ENCODE measurements around the gene ZFAND3.

Gene ZFAND3

GRCh38 chr6:38127284-38127683 lies 307.8 kb downstream of the ZFAND3 start:
- Histone ChIP-seq H3K4ac (ENCODE audit: low read depth in 1 of 2, low read length in 2 of 2) (no peak overlapping the region), H3K9ac (ENCODE audit: low read length) (no peak overlapping the region), H2BK12ac (ENCODE audit: low read length in 2 of 2) (no peak overlapping the region), H4K91ac (ENCODE audit: low read length) (no peak overlapping the region), H3K14ac (ENCODE audit: low read length in 2 of 2) (no peak overlapping the region), H2BK120ac (ENCODE audit: low read depth, low read length) (no peak overlapping the region), H2AK5ac (ENCODE audit: low read length, severe bottlenecking) (no peak overlapping the region), H2BK15ac (ENCODE audit: low read depth, poor library complexity, severe bottlenecking) (no peak overlapping the region), H3K4me3 (ENCODE audit: insufficient read depth in 1 of 2, low read depth in 1 of 2, low read length in 2 of 2) (no peak overlapping the region), H3K9me3 (ENCODE audit: control insufficient read depth, low read length) (no peaks in the 10 kb centered on the region), H2AFZ (ENCODE audit: low read depth, low read length) (no peak overlapping the region), H3K18ac (ENCODE audit: low read depth in 1 of 2, low read length in 2 of 2) (no peak overlapping the region), H2BK5ac (ENCODE audit: low read depth, low read length, poor library complexity, severe bottlenecking) (no peak overlapping the region), H4K8ac (ENCODE audit: low read length) (no peak overlapping the region), H3K4me1 (ENCODE audit: control insufficient read depth, insufficient read depth, low read depth, low read length) (no peaks in the 10 kb centered on the region), H3K23ac (ENCODE audit: low read length in 2 of 2) (no peak overlapping the region), H3K36me3 (ENCODE audit: control insufficient read depth in 1 of 2, insufficient read depth in 2 of 2, low read depth in 1 of 2, low read length in 2 of 2) (peaks cover 14 to 22% of the 10 kb centered on the region in 2 experiments), H3K27me3 (ENCODE audit: control insufficient read depth in 1 of 2, insufficient read depth in 1 of 2, low read length in 2 of 2) (no peaks in the 10 kb centered on the region), H3K27ac (ENCODE audit: low read length, poor library complexity, severe bottlenecking) (no peak overlapping the region), H3K79me1 (replicated peaks; ENCODE audit: low read length, poor library complexity, severe bottlenecking) (peaks cover 40% of the 10 kb centered on the region), H3K4me2 (ENCODE audit: low read length, poor library complexity, severe bottlenecking) (no peak overlapping the region)
- no peak for DNase-seq
- 100% methylated on average over 3 of the region's 4 CpGs for WGBS

- H2BK15ac ChIP-seq (ENCODE audit: low read depth, poor library complexity, severe bottlenecking), result no peak overlapping the region
- H4K8ac ChIP-seq (ENCODE audit: low read length), result no peak overlapping the region
- H3K36me3 ChIP-seq (ENCODE audit: control insufficient read depth in 1 of 2, insufficient read depth in 2 of 2, low read depth in 1 of 2, low read length in 2 of 2), result peaks cover 8 to 28% of the 10 kb centered on the region in 2 experiments
- no peak overlapping the region for H3K14ac ChIP-seq (ENCODE audit: low read length in 2 of 2)
- no peak overlapping the region for H2AK5ac ChIP-seq (ENCODE audit: low read length, severe bottlenecking)
- H2BK5ac ChIP-seq (ENCODE audit: low read depth, low read length, poor library complexity, severe bottlenecking), result no peak overlapping the region
- DNase-seq, result peak; percentile 94
- no peak overlapping the region for H2BK120ac ChIP-seq (ENCODE audit: low read depth, low read length)
- no peaks in the 10 kb centered on the region for H3K27me3 ChIP-seq (ENCODE audit: control insufficient read depth in 1 of 2, insufficient read depth in 1 of 2, low read length in 2 of 2)
- no peak overlapping the region for H3K4me2 ChIP-seq (ENCODE audit: low read length, poor library complexity, severe bottlenecking)
- H3K9ac ChIP-seq (ENCODE audit: low read length), result peak overlapping the region; percentile 5
- H3K18ac ChIP-seq (ENCODE audit: low read depth in 1 of 2, low read length in 2 of 2), result peak overlapping the region in 1 of 2 experiments; percentile 24
- no peak overlapping the region for H3K4me3 ChIP-seq (ENCODE audit: insufficient read depth in 1 of 2, low read depth in 1 of 2, low read length in 2 of 2)
- H4K91ac ChIP-seq (ENCODE audit: low read length), result no peak overlapping the region
- peaks cover 46% of the 10 kb centered on the region for H3K79me1 ChIP-seq (replicated peaks; ENCODE audit: low read length, poor library complexity, severe bottlenecking)
- peaks cover 2% of the 10 kb centered on the region for H3K4me1 ChIP-seq (ENCODE audit: control insufficient read depth, insufficient read depth, low read depth, low read length)
- no peak overlapping the region for H3K23ac ChIP-seq (ENCODE audit: low read length in 2 of 2)
- H3K9me3 ChIP-seq (ENCODE audit: control insufficient read depth, low read length), result no peaks in the 10 kb centered on the region
- H2BK12ac ChIP-seq (ENCODE audit: low read length in 2 of 2), result no peak overlapping the region
- no peak overlapping the region for H3K4ac ChIP-seq (ENCODE audit: low read depth in 1 of 2, low read length in 2 of 2)
- peak overlapping the region; percentile 17 for H3K27ac ChIP-seq (ENCODE audit: low read length, poor library complexity, severe bottlenecking)
- no peak overlapping the region for H2AFZ ChIP-seq (ENCODE audit: low read depth, low read length)
Measured at GRCh38 chr6:38131527-38131965, 312.0 kb downstream of the ZFAND3 start.

- no peak overlapping the region for H2AK5ac ChIP-seq (ENCODE audit: low read length, severe bottlenecking)
- no peak overlapping the region for H2BK12ac ChIP-seq (ENCODE audit: low read length in 2 of 2)
- no peaks in the 10 kb centered on the region for H3K9me3 ChIP-seq (ENCODE audit: control insufficient read depth, low read length)
- no peak for DNase-seq
- no peak overlapping the region for H3K23ac ChIP-seq (ENCODE audit: low read length in 2 of 2)
- H3K79me1 ChIP-seq (replicated peaks; ENCODE audit: low read length, poor library complexity, severe bottlenecking), result peaks cover 52% of the 10 kb centered on the region
- H3K4me2 ChIP-seq (ENCODE audit: low read length, poor library complexity, severe bottlenecking), result no peak overlapping the region
- no peak overlapping the region for H2BK5ac ChIP-seq (ENCODE audit: low read depth, low read length, poor library complexity, severe bottlenecking)
- no peak overlapping the region for H3K14ac ChIP-seq (ENCODE audit: low read length in 2 of 2)
- H4K8ac ChIP-seq (ENCODE audit: low read length), result no peak overlapping the region
- H2BK15ac ChIP-seq (ENCODE audit: low read depth, poor library complexity, severe bottlenecking), result no peak overlapping the region
- no peak overlapping the region for H2AFZ ChIP-seq (ENCODE audit: low read depth, low read length)
- H3K27ac ChIP-seq (ENCODE audit: low read length, poor library complexity, severe bottlenecking), result no peak overlapping the region
- H3K4me1 ChIP-seq (ENCODE audit: control insufficient read depth, insufficient read depth, low read depth, low read length), result peaks cover 3% of the 10 kb centered on the region
- H2BK120ac ChIP-seq (ENCODE audit: low read depth, low read length), result no peak overlapping the region
- no peak overlapping the region for H3K9ac ChIP-seq (ENCODE audit: low read length)
- H3K18ac ChIP-seq (ENCODE audit: low read depth in 1 of 2, low read length in 2 of 2), result no peak overlapping the region
- peaks cover 10 to 29% of the 10 kb centered on the region in 2 experiments for H3K36me3 ChIP-seq (ENCODE audit: control insufficient read depth in 1 of 2, insufficient read depth in 2 of 2, low read depth in 1 of 2, low read length in 2 of 2)
- 92% methylated on average over 7 of the region's 7 CpGs for WGBS
- H3K27me3 ChIP-seq (ENCODE audit: control insufficient read depth in 1 of 2, insufficient read depth in 1 of 2, low read length in 2 of 2), result no peaks in the 10 kb centered on the region
- H3K4me3 ChIP-seq (ENCODE audit: insufficient read depth in 1 of 2, low read depth in 1 of 2, low read length in 2 of 2), result no peak overlapping the region
- H3K4ac ChIP-seq (ENCODE audit: low read depth in 1 of 2, low read length in 2 of 2), result no peak overlapping the region
- H4K91ac ChIP-seq (ENCODE audit: low read length), result no peak overlapping the region
Measured at GRCh38 chr6:38133932-38134703, 314.6 kb downstream of the ZFAND3 start.

- H3K18ac ChIP-seq (ENCODE audit: low read depth in 1 of 2, low read length in 2 of 2), result no peak overlapping the region
- H3K4me1 ChIP-seq (ENCODE audit: control insufficient read depth, insufficient read depth, low read depth, low read length), result peaks cover 3% of the 10 kb centered on the region
- no peak overlapping the region for H2BK5ac ChIP-seq (ENCODE audit: low read depth, low read length, poor library complexity, severe bottlenecking)
- no peak overlapping the region for H2BK120ac ChIP-seq (ENCODE audit: low read depth, low read length)
- no peak overlapping the region for H3K14ac ChIP-seq (ENCODE audit: low read length in 2 of 2)
- no peaks in the 10 kb centered on the region for H3K27me3 ChIP-seq (ENCODE audit: control insufficient read depth in 1 of 2, insufficient read depth in 1 of 2, low read length in 2 of 2)
- H4K8ac ChIP-seq (ENCODE audit: low read length), result no peak overlapping the region
- 93% methylated on average over 3 of the region's 4 CpGs for WGBS
- H3K4ac ChIP-seq (ENCODE audit: low read depth in 1 of 2, low read length in 2 of 2), result no peak overlapping the region
- H3K9me3 ChIP-seq (ENCODE audit: control insufficient read depth, low read length), result no peaks in the 10 kb centered on the region
- no peak overlapping the region for H3K9ac ChIP-seq (ENCODE audit: low read length)
- H3K4me2 ChIP-seq (ENCODE audit: low read length, poor library complexity, severe bottlenecking), result no peak overlapping the region
- H3K27ac ChIP-seq (ENCODE audit: low read length, poor library complexity, severe bottlenecking), result no peak overlapping the region
- no peak overlapping the region for H2AK5ac ChIP-seq (ENCODE audit: low read length, severe bottlenecking)
- H3K79me1 ChIP-seq (replicated peaks; ENCODE audit: low read length, poor library complexity, severe bottlenecking), result peaks cover 55% of the 10 kb centered on the region
- no peak overlapping the region for H4K91ac ChIP-seq (ENCODE audit: low read length)
- H3K36me3 ChIP-seq (ENCODE audit: control insufficient read depth in 1 of 2, insufficient read depth in 2 of 2, low read depth in 1 of 2, low read length in 2 of 2), result peaks cover 10 to 29% of the 10 kb centered on the region in 2 experiments
- DNase-seq, result no peak
- H2BK12ac ChIP-seq (ENCODE audit: low read length in 2 of 2), result no peak overlapping the region
- no peak overlapping the region for H3K23ac ChIP-seq (ENCODE audit: low read length in 2 of 2)
- no peak overlapping the region for H2AFZ ChIP-seq (ENCODE audit: low read depth, low read length)
- H3K4me3 ChIP-seq (ENCODE audit: insufficient read depth in 1 of 2, low read depth in 1 of 2, low read length in 2 of 2), result no peak overlapping the region
- no peak overlapping the region for H2BK15ac ChIP-seq (ENCODE audit: low read depth, poor library complexity, severe bottlenecking)
Measured at GRCh38 chr6:38134704-38135088, 315.2 kb downstream of the ZFAND3 start.
